Measurements from ENCODE around the gene MRTFB. TPM values are rescaled to one million over a fixed set of nuclear protein-coding genes. Genes with fewer than 3 reads are reported as not detected.
A peak's percentile ranks its signal among the peaks of the same experiment; 100 is the strongest.

MRTFB gene
- total and polyA plus RNA-seq, 2 experiments from 2014 or later = 13.9 to 22.2 TPM

GRCh38 chr16:14074544-14074943, 3.4 kb downstream of the MRTFB start (continued):
- TF ChIP-seq CREB1 (CRISPR knock-in tag; IDR thresholded peaks at IDR 0.05; ENCODE audit: low read depth) (no peak), STAT1 (IDR thresholded peaks at IDR 0.05; ENCODE audit: unreplicated experiment) (no peak)
- TF ChIP-seq, protein P1, sequence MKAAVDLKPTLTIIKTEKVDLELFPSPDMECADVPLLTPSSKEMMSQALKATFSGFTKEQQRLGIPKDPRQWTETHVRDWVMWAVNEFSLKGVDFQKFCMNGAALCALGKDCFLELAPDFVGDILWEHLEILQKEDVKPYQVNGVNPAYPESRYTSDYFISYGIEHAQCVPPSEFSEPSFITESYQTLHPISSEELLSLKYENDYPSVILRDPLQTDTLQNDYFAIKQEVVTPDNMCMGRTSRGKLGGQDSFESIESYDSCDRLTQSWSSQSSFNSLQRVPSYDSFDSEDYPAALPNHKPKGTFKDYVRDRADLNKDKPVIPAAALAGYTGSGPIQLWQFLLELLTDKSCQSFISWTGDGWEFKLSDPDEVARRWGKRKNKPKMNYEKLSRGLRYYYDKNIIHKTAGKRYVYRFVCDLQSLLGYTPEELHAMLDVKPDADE (IDR thresholded peaks at IDR 0.05) = no peak

- H3K27ac ChIP-seq (ENCODE audit: low read depth) = no peak overlapping the region
- Mint-ChIP-seq H3K36me3 (ENCODE audit: low read depth) (peaks cover 24% of the 10 kb centered on the region), H3K4me1 (peaks cover 10% of the 10 kb centered on the region; the same call in 2 of the 3 replicates), H3K9me3 (no peaks in the 10 kb centered on the region), H3K27ac (peak overlapping the region; percentile 28; the same call in 1 of the 2 replicates), H3K27me3 (ENCODE audit: insufficient read depth, low read depth, poor library complexity) (no peaks in the 10 kb centered on the region), H3K4me3 (no peak overlapping the region)
- DNase-seq (ENCODE audit: low spot score) (no peak), ATAC-seq (no peak)
- H3K36me3 ChIP-seq (ENCODE audit: insufficient read depth) = no peaks in the 10 kb centered on the region; the same call in 1 of the 2 replicates
- no peaks in the 10 kb centered on the region for H3K9me2 ChIP-seq (ENCODE audit: insufficient read depth)
- no peaks in the 10 kb centered on the region for H3F3A ChIP-seq (replicated peaks; ENCODE audit: low read depth)
- TF ChIP-seq EZH2phosphoT487 (IDR thresholded peaks at IDR 0.05; ENCODE audit: unreplicated experiment) (no peak), STAT1 (IDR thresholded peaks at IDR 0.05; ENCODE audit: unreplicated experiment) (no peak), EZH2 (IDR thresholded peaks at IDR 0.05; ENCODE audit: low read depth, unreplicated experiment) (no peak), CREB1 (CRISPR knock-in tag; IDR thresholded peaks at IDR 0.05; ENCODE audit: low read depth) (no peak), ZNF462 (CRISPR knock-in tag; IDR thresholded peaks at IDR 0.05) (no peak), JUNB (IDR thresholded peaks at IDR 0.05; ENCODE audit: unreplicated experiment) (no peak), ZNF331 (CRISPR knock-in tag; IDR thresholded peaks at IDR 0.05; ENCODE audit: low read depth) (no peak), POLR2AphosphoS5 (IDR thresholded peaks at IDR 0.05; ENCODE audit: low read depth) (no peak), ZNF114 (CRISPR knock-in tag; IDR thresholded peaks at IDR 0.05) (no peak), NANOG (IDR thresholded peaks at IDR 0.05; ENCODE audit: borderline replicate concordance) (no peak)
- TF ChIP-seq, protein P2, sequence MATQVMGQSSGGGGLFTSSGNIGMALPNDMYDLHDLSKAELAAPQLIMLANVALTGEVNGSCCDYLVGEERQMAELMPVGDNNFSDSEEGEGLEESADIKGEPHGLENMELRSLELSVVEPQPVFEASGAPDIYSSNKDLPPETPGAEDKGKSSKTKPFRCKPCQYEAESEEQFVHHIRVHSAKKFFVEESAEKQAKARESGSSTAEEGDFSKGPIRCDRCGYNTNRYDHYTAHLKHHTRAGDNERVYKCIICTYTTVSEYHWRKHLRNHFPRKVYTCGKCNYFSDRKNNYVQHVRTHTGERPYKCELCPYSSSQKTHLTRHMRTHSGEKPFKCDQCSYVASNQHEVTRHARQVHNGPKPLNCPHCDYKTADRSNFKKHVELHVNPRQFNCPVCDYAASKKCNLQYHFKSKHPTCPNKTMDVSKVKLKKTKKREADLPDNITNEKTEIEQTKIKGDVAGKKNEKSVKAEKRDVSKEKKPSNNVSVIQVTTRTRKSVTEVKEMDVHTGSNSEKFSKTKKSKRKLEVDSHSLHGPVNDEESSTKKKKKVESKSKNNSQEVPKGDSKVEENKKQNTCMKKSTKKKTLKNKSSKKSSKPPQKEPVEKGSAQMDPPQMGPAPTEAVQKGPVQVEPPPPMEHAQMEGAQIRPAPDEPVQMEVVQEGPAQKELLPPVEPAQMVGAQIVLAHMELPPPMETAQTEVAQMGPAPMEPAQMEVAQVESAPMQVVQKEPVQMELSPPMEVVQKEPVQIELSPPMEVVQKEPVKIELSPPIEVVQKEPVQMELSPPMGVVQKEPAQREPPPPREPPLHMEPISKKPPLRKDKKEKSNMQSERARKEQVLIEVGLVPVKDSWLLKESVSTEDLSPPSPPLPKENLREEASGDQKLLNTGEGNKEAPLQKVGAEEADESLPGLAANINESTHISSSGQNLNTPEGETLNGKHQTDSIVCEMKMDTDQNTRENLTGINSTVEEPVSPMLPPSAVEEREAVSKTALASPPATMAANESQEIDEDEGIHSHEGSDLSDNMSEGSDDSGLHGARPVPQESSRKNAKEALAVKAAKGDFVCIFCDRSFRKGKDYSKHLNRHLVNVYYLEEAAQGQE (IDR thresholded peaks at IDR 0.05; ENCODE audit: unreplicated experiment) = no peak
- TF ChIP-seq, protein P1 (IDR thresholded peaks at IDR 0.05) = no peak
- H3K79me2 ChIP-seq (replicated peaks; ENCODE audit: insufficient read depth) = peaks cover 77% of the 10 kb centered on the region
- H3K4me1 ChIP-seq (ENCODE audit: insufficient read depth) = peaks cover 6% of the 10 kb centered on the region; the same call in 1 of the 2 replicates
- no peaks in the 10 kb centered on the region for H3K27me3 ChIP-seq (ENCODE audit: insufficient read depth)
- H4K20me1 ChIP-seq (replicated peaks; ENCODE audit: insufficient read depth) = peaks cover 26% of the 10 kb centered on the region
- H3K4me2 ChIP-seq = no peak overlapping the region
- no peak overlapping the region for H3K4me3 ChIP-seq
- no peak overlapping the region for H2AFZ ChIP-seq
Measured at GRCh38 chr16:14077918-14078317, 6.8 kb downstream of the MRTFB start.
